Tibial artery (tissue), 4 donors: ENCODE data around the gene PABPN1L.

ENCODE experiments used
- DNase-seq, 2 donors: peaks; one replicate each; pipeline ENCODE4 v3.0.0-alpha.2; 2019
- H3K27ac ChIP-seq, 2 donors: fragments of 200-600 bp; sonication (generic) in 1 of 2; 1 replicate in 1 of 2; 2 replicates in 1 of 2; pipeline ENCODE4 v1.5.1; 2018 to 2019; ENCODE audit warnings: mild to moderate bottlenecking in 1 of 2
- H3K27me3 ChIP-seq, 2 donors: fragments of 200-600 bp; sonication (generic) in 1 of 2; one replicate each; pipeline versions ENCODE4 v1.5.1 to v1.6.0; 2016 to 2019
- H3K36me3 ChIP-seq, 3 donors: fragments of 200-600 bp; sonication (generic) in 2 of 3; one replicate each; pipeline ENCODE4 v1.5.1; 2016 to 2019; ENCODE audit warnings: mild to moderate bottlenecking in 2 of 3
- H3K4me1 ChIP-seq, 4 donors: fragments of 200-600 bp; sonication (generic) in 2 of 4; 1 replicate in 3 of 4; 2 replicates in 1 of 4; pipeline ENCODE4 v1.5.1; 2016 to 2019
- H3K4me3 ChIP-seq, 2 donors: fragments of 200-600 bp; sonication (generic) in 1 of 2; 1 replicate in 1 of 2; 2 replicates in 1 of 2; pipeline ENCODE4 v1.5.1; 2018 to 2019; ENCODE audit warnings: mild to moderate bottlenecking in 2 of 2
- H3K9me3 ChIP-seq, 3 donors: fragments of 200-600 bp; sonication (generic) in 1 of 3; one replicate each; pipeline ENCODE4 v1.5.1; 2016 to 2019
- CTCF ChIP-seq, 2 experiments: fragments of 200-600 bp in 1 of 2; fragments of 450-650 bp in 1 of 2; IDR thresholded peaks; one replicate each; pipeline ENCODE4 v1.5.1; 2017 to 2019; ENCODE audit warnings: antibody characterized with exemption in 2 of 2, mild to moderate bottlenecking in 1 of 2, moderate library complexity in 1 of 2
- intact Hi-C: fragments of 100-400 bp; cut with DNase I; formaldehyde crosslinking; loops from one replicate; pipeline ENCODE4 v1.15.0; 2023; ENCODE audit warnings: low total_unique reads

PABPN1L gene

GRCh38 chr16:88838566-88838965 lies 27.9 kb downstream of the PABPN1L start:
- peaks cover 25 to 85% (median 66%) of the 10 kb centered on the region in 3 donors for H3K36me3 ChIP-seq
- TF ChIP-seq CTCF (IDR thresholded peaks at IDR 0.05): no peak
- intact Hi-C loops: no loop called here

GRCh38 chr16:88837806-88838205 lies 28.7 kb downstream of the PABPN1L start:
- no peak for TF ChIP-seq CTCF (IDR thresholded peaks at IDR 0.05)
- DNase-seq: no peak
- no peaks in the 10 kb centered on the region for H3K27me3 ChIP-seq
- no peaks in the 10 kb centered on the region for H3K4me1 ChIP-seq
- intact Hi-C loops: no loop called here
- no peak overlapping the region for H3K4me3 ChIP-seq
- H3K9me3 ChIP-seq: no peaks in the 10 kb centered on the region
- H3K27ac ChIP-seq: no peak overlapping the region
- H3K36me3 ChIP-seq: peaks cover 25 to 77% (median 63%) of the 10 kb centered on the region in 3 donors

More at GRCh38 chr16:88838566-88838965, 27.9 kb downstream of the PABPN1L start:
- H3K4me3 ChIP-seq: no peak overlapping the region
- no peaks in the 10 kb centered on the region for H3K27me3 ChIP-seq
- no peaks in the 10 kb centered on the region for H3K9me3 ChIP-seq
- no peaks in the 10 kb centered on the region for H3K4me1 ChIP-seq
- H3K27ac ChIP-seq: no peak overlapping the region
- no peak for DNase-seq

- DNase-seq: no peak
Observed at GRCh38 chr16:88836791-88837190, 29.7 kb downstream of the PABPN1L start.

GRCh38 chr16:88835818-88836217 lies 30.6 kb downstream of the PABPN1L start:
- no peak for TF ChIP-seq CTCF (IDR thresholded peaks at IDR 0.05)
- Histone ChIP-seq H3K27ac (no peak overlapping the region), H3K4me3 (no peak overlapping the region), H3K27me3 (no peaks in the 10 kb centered on the region), H3K9me3 (no peaks in the 10 kb centered on the region), H3K4me1 (no peaks in the 10 kb centered on the region), H3K36me3 (peaks cover 24 to 69% (median 47%) of the 10 kb centered on the region in 3 donors)
- DNase-seq: no peak
- intact Hi-C loops: no loop called here

More at GRCh38 chr16:88836791-88837190, 29.7 kb downstream of the PABPN1L start:
- H3K4me3 ChIP-seq: no peak overlapping the region
- H3K27ac ChIP-seq: no peak overlapping the region
- no peak for TF ChIP-seq CTCF (IDR thresholded peaks at IDR 0.05)
- H3K27me3 ChIP-seq: no peaks in the 10 kb centered on the region
- H3K9me3 ChIP-seq: no peaks in the 10 kb centered on the region
- H3K4me1 ChIP-seq: no peaks in the 10 kb centered on the region
- intact Hi-C loops: no loop called here
- H3K36me3 ChIP-seq: peaks cover 25 to 74% (median 53%) of the 10 kb centered on the region in 3 donors

- Histone ChIP-seq H3K36me3 (peaks cover 19 to 69% (median 47%) of the 10 kb centered on the region in 3 donors), H3K27ac (no peak overlapping the region), H3K9me3 (no peaks in the 10 kb centered on the region), H3K27me3 (no peaks in the 10 kb centered on the region), H3K4me1 (no peaks in the 10 kb centered on the region), H3K4me3 (no peak overlapping the region)
- intact Hi-C loops: no loop called here
- no peak for TF ChIP-seq CTCF (IDR thresholded peaks at IDR 0.05)
- DNase-seq: peak; percentile 80 to 83
Observed at GRCh38 chr16:88835383-88835782, 31.1 kb downstream of the PABPN1L start.

GRCh38 chr16:88834670-88835069 lies 31.8 kb downstream of the PABPN1L start:
- intact Hi-C loops: no loop called here
- no peak for DNase-seq
- no peaks in the 10 kb centered on the region for H3K27me3 ChIP-seq
- H3K4me1 ChIP-seq: no peaks in the 10 kb centered on the region
- no peaks in the 10 kb centered on the region for H3K9me3 ChIP-seq
- H3K4me3 ChIP-seq: no peak overlapping the region
- peaks cover 12 to 69% (median 42%) of the 10 kb centered on the region in 3 donors for H3K36me3 ChIP-seq
- no peak for TF ChIP-seq CTCF (IDR thresholded peaks at IDR 0.05)
- no peak overlapping the region for H3K27ac ChIP-seq
